GM23338 (cell line): ENCODE data around the gene FBXO15. TPM values are rescaled to one million over a fixed set of nuclear protein-coding genes. Genes with fewer than 3 reads are reported as not detected.

Source experiments
- ATAC-seq: fragments of 200-7000 bp; cut with Tn5 transposase; 3 replicates; pipeline ENCODE4 v1.9.1; 2020
- DNase-seq: peaks from one replicate; pipeline ENCODE4 v3.0.0-alpha.2; 2015; ENCODE audit warnings: low spot score
- H2AFZ ChIP-seq: fragments of 200-600 bp; sonication (generic); 2 replicates; pipeline ENCODE4 v1.8.0; 2016; ENCODE audit warnings: antibody characterized with exemption, mild to moderate bottlenecking, moderate library complexity
- H3F3A ChIP-seq: fragments of 200-600 bp; sonication (generic); replicated peaks from 2 replicates; pipeline ENCODE4 v1.8.0; 2017; ENCODE audit warnings: antibody characterized with exemption, mixed run types, low read depth
- H3K27ac ChIP-seq: fragments of 200-600 bp; sonication (generic); 2 replicates; pipeline ENCODE4 v1.6.1; 2016; ENCODE audit warnings: low read depth
- H3K27me3 ChIP-seq: fragments of 200-600 bp; sonication (generic); 2 replicates; pipeline ENCODE4 v1.8.0; 2016; ENCODE audit warnings: mild to moderate bottlenecking, mixed run types, moderate library complexity; ENCODE audit not compliant: insufficient read depth
- H3K36me3 ChIP-seq: fragments of 200-600 bp; sonication (generic); 2 replicates; pipeline ENCODE4 v1.8.0; 2016; ENCODE audit warnings: mild to moderate bottlenecking; ENCODE audit not compliant: insufficient read depth
- H3K4me1 ChIP-seq: fragments of 200-600 bp; sonication (generic); 2 replicates; pipeline ENCODE4 v1.8.0; 2016; ENCODE audit warnings: mild to moderate bottlenecking, moderate library complexity; ENCODE audit not compliant: insufficient read depth
- H3K4me2 ChIP-seq: fragments of 200-600 bp; sonication (generic); 2 replicates; pipeline ENCODE4 v1.7.1; 2017; ENCODE audit warnings: mixed run types
- H3K4me3 ChIP-seq: fragments of 200-600 bp; sonication (generic); 2 replicates; pipeline ENCODE4 v1.6.1; 2016; ENCODE audit warnings: mixed run types
- H3K79me2 ChIP-seq: fragments of 200-600 bp; sonication (generic); replicated peaks from 2 replicates; pipeline ENCODE4 v1.8.0; 2017; ENCODE audit warnings: mild to moderate bottlenecking; ENCODE audit not compliant: insufficient read depth
- H3K9me2 ChIP-seq: fragments of 200-600 bp; sonication (generic); 2 replicates; pipeline ENCODE4 v1.8.0; 2017; ENCODE audit not compliant: insufficient read depth
- H4K20me1 ChIP-seq: fragments of 200-600 bp; sonication (generic); replicated peaks from 2 replicates; pipeline ENCODE4 v1.8.0; 2017; ENCODE audit warnings: mild to moderate bottlenecking; ENCODE audit not compliant: insufficient read depth
- H3K27ac Mint-ChIP-seq: 2 replicates; pipeline ENCODE4 v1.8.0; 2020; ENCODE audit warnings: inconsistent platforms, mild to moderate bottlenecking, moderate library complexity, mixed read lengths
- H3K27me3 Mint-ChIP-seq: 3 replicates; pipeline ENCODE4 v1.8.0; 2022; ENCODE audit warnings: low read depth, mild to moderate bottlenecking, moderate library complexity, mixed read lengths, inconsistent platforms; ENCODE audit not compliant: insufficient read depth, poor library complexity
- H3K36me3 Mint-ChIP-seq: 3 replicates; pipeline ENCODE4 v1.8.0; 2021; ENCODE audit warnings: low read depth, mild to moderate bottlenecking, inconsistent platforms, moderate library complexity, mixed read lengths
- H3K4me1 Mint-ChIP-seq: 3 replicates; pipeline ENCODE4 v1.8.0; 2020; ENCODE audit warnings: mild to moderate bottlenecking, inconsistent platforms, mixed read lengths
- H3K4me3 Mint-ChIP-seq: 3 replicates; pipeline ENCODE4 v1.8.0; 2021; ENCODE audit warnings: moderate library complexity, mild to moderate bottlenecking, inconsistent platforms, mixed read lengths
- H3K9me3 Mint-ChIP-seq: 3 replicates; pipeline ENCODE4 v1.8.0; 2020; ENCODE audit warnings: moderate library complexity, mild to moderate bottlenecking, inconsistent platforms, mixed read lengths
- CREB1 ChIP-seq: fragments of 250-450 bp; sonication (Bioruptor Pico); IDR thresholded peaks from 2 replicates; pipeline ENCODE4 v1.5.0; 2020; ENCODE audit warnings: low read depth, mild to moderate bottlenecking, moderate library complexity
- EZH2 ChIP-seq: fragments of 200-600 bp; sonication (generic); IDR thresholded peaks from one replicate; pipeline ENCODE4 v1.8.0; 2017; ENCODE audit warnings: antibody characterized with exemption, mild to moderate bottlenecking, low read depth; ENCODE audit not compliant: unreplicated experiment
- EZH2phosphoT487 ChIP-seq: fragments of 200-600 bp; sonication (generic); IDR thresholded peaks from one replicate; pipeline ENCODE4 v1.8.1; 2018; ENCODE audit warnings: antibody characterized with exemption; ENCODE audit not compliant: unreplicated experiment
- JUNB ChIP-seq: IDR thresholded peaks from one replicate; pipeline ENCODE4 v1.6.1; 2016; ENCODE audit warnings: antibody characterized with exemption; ENCODE audit not compliant: unreplicated experiment
- NANOG ChIP-seq: IDR thresholded peaks from 2 replicates; pipeline ENCODE4 v1.6.1; 2016; ENCODE audit warnings: antibody characterized with exemption, borderline replicate concordance
- POLR2AphosphoS5 ChIP-seq: IDR thresholded peaks from 2 replicates; pipeline ENCODE4 v1.6.1; 2016; ENCODE audit warnings: antibody characterized with exemption, low read depth
- STAT1 ChIP-seq: IDR thresholded peaks from one replicate; pipeline ENCODE4 v1.6.1; 2016; ENCODE audit warnings: antibody characterized with exemption; ENCODE audit not compliant: unreplicated experiment
- ZNF114 ChIP-seq: fragments of 250-450 bp; sonication (Bioruptor Pico); IDR thresholded peaks from 2 replicates; pipeline ENCODE4 v1.5.0; 2020; ENCODE audit warnings: mild to moderate bottlenecking, moderate library complexity
- ZNF331 ChIP-seq: fragments of 250-450 bp; sonication (Bioruptor Pico); IDR thresholded peaks from 2 replicates; pipeline ENCODE4 v1.5.0; 2020; ENCODE audit warnings: low read depth, mild to moderate bottlenecking, moderate library complexity
- polyA plus RNA-seq: library from polyadenylated mRNA; unstranded; fragments of >200 nt; fragmentation: Nextera tagmentation; extraction: Ambion mirVana; gene quantifications from 2 replicates; pipeline ENCODE4 v1.2.1, GENCODE V29; 2016
- total RNA-seq: library from RNA; depleted of rRNA; stranded (reverse); fragments of >200 nt; shearing (Covaris generic); gene quantifications from 2 replicates; pipeline ENCODE4 v1.2.3, GENCODE V29; 2014
- TF ChIP-seq, protein P1 (sequence below), 2 experiments: fragments of 200-600 bp in 1 of 2; sonication (generic) in 1 of 2; conservative IDR thresholded peaks; 2 replicates each; pipeline versions ENCODE4 v1.5.1 to v1.6.1; 2016 to 2017; ENCODE audit warnings: antibody characterized with exemption in 2 of 2, low read depth in 2 of 2, mild to moderate bottlenecking in 2 of 2, moderate library complexity in 1 of 2
- TF ChIP-seq, protein P2 (sequence below): fragments of 250-450 bp; sonication (Bioruptor Pico); IDR thresholded peaks from 2 replicates; pipeline ENCODE4 v1.5.0; 2020; ENCODE audit warnings: mild to moderate bottlenecking, moderate library complexity
- TF ChIP-seq, protein P3 (sequence below): IDR thresholded peaks from 2 replicates; pipeline ENCODE4 v1.6.1; 2016; ENCODE audit warnings: antibody characterized with exemption
- TF ChIP-seq, protein P4 (sequence below): IDR thresholded peaks from one replicate; pipeline ENCODE4 v1.6.1; 2018; ENCODE audit warnings: antibody characterized with exemption; ENCODE audit not compliant: unreplicated experiment

Gene FBXO15
- total and polyA plus RNA-seq, 2 experiments from 2014 or later = 0.21 to 0.53 TPM

DNA sequence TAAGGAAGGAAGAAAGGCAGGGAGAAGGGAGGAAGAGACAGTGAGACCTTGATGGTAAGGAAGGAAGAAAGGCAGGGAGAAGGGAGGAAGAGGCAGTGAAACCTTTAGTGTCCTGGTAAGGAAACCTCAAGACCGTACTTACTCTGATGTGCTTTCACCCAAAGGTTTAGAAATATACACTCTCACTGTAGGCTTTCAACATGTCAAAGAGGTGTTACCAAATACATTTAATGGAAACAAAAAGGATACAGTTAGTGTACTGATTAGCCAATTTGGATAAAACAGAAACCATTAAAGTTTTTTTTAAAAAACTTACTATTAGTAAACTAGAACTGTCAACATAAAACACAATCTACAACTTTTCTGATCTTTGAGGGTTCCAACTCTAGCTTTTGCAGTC is 7.1 kb downstream of the FBXO15 start:
- Histone ChIP-seq H3K4me3 (no peak overlapping the region), H3K27me3 (no peaks in the 10 kb centered on the region), H3F3A (no peaks in the 10 kb centered on the region), H3K9me2 (no peaks in the 10 kb centered on the region), H3K4me2 (no peak overlapping the region), H3K27ac (no peak overlapping the region), H2AFZ (no peak overlapping the region), H4K20me1 (no peaks in the 10 kb centered on the region), H3K4me1 (no peaks in the 10 kb centered on the region), H3K79me2 (no peaks in the 10 kb centered on the region), H3K36me3 (no peaks in the 10 kb centered on the region)
- Mint-ChIP-seq H3K27me3 (peaks cover under 1% of the 10 kb centered on the region), H3K9me3 (no peaks in the 10 kb centered on the region), H3K4me3 (no peak overlapping the region), H3K4me1 (peaks cover 10% of the 10 kb centered on the region; the same call in 2 of the 3 replicates), H3K36me3 (no peaks in the 10 kb centered on the region), H3K27ac (no peak overlapping the region)
- DNase-seq (no peak), ATAC-seq (no peak)
- TF ChIP-seq POLR2AphosphoS5 (no peak), NANOG (no peak), JUNB (no peak), ZNF114 (no peak), ZNF331 (CRISPR knock-in tag) (no peak), STAT1 (no peak), EZH2 (no peak), EZH2phosphoT487 (no peak), CREB1 (CRISPR knock-in tag) (no peak)
- TF ChIP-seq, protein P1, sequence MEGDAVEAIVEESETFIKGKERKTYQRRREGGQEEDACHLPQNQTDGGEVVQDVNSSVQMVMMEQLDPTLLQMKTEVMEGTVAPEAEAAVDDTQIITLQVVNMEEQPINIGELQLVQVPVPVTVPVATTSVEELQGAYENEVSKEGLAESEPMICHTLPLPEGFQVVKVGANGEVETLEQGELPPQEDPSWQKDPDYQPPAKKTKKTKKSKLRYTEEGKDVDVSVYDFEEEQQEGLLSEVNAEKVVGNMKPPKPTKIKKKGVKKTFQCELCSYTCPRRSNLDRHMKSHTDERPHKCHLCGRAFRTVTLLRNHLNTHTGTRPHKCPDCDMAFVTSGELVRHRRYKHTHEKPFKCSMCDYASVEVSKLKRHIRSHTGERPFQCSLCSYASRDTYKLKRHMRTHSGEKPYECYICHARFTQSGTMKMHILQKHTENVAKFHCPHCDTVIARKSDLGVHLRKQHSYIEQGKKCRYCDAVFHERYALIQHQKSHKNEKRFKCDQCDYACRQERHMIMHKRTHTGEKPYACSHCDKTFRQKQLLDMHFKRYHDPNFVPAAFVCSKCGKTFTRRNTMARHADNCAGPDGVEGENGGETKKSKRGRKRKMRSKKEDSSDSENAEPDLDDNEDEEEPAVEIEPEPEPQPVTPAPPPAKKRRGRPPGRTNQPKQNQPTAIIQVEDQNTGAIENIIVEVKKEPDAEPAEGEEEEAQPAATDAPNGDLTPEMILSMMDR (conservative IDR thresholded peaks at IDR 0.05; ENCODE audit: low read depth in 2 of 2) = no peak
- TF ChIP-seq, protein P2, sequence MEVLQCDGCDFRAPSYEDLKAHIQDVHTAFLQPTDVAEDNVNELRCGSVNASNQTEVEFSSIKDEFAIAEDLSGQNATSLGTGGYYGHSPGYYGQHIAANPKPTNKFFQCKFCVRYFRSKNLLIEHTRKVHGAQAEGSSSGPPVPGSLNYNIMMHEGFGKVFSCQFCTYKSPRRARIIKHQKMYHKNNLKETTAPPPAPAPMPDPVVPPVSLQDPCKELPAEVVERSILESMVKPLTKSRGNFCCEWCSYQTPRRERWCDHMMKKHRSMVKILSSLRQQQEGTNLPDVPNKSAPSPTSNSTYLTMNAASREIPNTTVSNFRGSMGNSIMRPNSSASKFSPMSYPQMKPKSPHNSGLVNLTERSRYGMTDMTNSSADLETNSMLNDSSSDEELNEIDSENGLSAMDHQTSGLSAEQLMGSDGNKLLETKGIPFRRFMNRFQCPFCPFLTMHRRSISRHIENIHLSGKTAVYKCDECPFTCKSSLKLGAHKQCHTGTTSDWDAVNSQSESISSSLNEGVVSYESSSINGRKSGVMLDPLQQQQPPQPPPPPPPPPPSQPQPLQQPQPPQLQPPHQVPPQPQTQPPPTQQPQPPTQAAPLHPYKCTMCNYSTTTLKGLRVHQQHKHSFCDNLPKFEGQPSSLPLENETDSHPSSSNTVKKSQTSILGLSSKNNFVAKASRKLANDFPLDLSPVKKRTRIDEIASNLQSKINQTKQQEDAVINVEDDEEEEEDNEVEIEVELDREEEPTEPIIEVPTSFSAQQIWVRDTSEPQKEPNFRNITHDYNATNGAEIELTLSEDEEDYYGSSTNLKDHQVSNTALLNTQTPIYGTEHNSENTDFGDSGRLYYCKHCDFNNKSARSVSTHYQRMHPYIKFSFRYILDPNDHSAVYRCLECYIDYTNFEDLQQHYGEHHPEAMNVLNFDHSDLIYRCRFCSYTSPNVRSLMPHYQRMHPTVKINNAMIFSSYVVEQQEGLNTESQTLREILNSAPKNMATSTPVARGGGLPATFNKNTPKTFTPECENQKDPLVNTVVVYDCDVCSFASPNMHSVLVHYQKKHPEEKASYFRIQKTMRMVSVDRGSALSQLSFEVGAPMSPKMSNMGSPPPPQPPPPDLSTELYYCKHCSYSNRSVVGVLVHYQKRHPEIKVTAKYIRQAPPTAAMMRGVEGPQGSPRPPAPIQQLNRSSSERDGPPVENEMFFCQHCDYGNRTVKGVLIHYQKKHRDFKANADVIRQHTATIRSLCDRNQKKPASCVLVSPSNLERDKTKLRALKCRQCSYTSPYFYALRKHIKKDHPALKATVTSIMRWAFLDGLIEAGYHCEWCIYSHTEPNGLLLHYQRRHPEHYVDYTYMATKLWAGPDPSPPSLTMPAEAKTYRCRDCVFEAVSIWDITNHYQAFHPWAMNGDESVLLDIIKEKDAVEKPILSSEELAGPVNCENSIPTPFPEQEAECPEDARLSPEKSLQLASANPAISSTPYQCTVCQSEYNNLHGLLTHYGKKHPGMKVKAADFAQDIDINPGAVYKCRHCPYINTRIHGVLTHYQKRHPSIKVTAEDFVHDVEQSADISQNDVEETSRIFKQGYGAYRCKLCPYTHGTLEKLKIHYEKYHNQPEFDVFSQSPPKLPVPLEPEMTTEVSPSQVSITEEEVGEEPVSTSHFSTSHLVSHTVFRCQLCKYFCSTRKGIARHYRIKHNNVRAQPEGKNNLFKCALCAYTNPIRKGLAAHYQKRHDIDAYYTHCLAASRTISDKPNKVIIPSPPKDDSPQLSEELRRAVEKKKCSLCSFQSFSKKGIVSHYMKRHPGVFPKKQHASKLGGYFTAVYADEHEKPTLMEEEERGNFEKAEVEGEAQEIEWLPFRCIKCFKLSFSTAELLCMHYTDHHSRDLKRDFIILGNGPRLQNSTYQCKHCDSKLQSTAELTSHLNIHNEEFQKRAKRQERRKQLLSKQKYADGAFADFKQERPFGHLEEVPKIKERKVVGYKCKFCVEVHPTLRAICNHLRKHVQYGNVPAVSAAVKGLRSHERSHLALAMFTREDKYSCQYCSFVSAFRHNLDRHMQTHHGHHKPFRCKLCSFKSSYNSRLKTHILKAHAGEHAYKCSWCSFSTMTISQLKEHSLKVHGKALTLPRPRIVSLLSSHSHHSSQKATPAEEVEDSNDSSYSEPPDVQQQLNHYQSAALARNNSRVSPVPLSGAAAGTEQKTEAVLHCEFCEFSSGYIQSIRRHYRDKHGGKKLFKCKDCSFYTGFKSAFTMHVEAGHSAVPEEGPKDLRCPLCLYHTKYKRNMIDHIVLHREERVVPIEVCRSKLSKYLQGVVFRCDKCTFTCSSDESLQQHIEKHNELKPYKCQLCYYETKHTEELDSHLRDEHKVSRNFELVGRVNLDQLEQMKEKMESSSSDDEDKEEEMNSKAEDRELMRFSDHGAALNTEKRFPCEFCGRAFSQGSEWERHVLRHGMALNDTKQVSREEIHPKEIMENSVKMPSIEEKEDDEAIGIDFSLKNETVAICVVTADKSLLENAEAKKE (CRISPR knock-in tag) = no peak
- TF ChIP-seq, protein P3, sequence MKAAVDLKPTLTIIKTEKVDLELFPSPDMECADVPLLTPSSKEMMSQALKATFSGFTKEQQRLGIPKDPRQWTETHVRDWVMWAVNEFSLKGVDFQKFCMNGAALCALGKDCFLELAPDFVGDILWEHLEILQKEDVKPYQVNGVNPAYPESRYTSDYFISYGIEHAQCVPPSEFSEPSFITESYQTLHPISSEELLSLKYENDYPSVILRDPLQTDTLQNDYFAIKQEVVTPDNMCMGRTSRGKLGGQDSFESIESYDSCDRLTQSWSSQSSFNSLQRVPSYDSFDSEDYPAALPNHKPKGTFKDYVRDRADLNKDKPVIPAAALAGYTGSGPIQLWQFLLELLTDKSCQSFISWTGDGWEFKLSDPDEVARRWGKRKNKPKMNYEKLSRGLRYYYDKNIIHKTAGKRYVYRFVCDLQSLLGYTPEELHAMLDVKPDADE = no peak
- TF ChIP-seq, protein P4, sequence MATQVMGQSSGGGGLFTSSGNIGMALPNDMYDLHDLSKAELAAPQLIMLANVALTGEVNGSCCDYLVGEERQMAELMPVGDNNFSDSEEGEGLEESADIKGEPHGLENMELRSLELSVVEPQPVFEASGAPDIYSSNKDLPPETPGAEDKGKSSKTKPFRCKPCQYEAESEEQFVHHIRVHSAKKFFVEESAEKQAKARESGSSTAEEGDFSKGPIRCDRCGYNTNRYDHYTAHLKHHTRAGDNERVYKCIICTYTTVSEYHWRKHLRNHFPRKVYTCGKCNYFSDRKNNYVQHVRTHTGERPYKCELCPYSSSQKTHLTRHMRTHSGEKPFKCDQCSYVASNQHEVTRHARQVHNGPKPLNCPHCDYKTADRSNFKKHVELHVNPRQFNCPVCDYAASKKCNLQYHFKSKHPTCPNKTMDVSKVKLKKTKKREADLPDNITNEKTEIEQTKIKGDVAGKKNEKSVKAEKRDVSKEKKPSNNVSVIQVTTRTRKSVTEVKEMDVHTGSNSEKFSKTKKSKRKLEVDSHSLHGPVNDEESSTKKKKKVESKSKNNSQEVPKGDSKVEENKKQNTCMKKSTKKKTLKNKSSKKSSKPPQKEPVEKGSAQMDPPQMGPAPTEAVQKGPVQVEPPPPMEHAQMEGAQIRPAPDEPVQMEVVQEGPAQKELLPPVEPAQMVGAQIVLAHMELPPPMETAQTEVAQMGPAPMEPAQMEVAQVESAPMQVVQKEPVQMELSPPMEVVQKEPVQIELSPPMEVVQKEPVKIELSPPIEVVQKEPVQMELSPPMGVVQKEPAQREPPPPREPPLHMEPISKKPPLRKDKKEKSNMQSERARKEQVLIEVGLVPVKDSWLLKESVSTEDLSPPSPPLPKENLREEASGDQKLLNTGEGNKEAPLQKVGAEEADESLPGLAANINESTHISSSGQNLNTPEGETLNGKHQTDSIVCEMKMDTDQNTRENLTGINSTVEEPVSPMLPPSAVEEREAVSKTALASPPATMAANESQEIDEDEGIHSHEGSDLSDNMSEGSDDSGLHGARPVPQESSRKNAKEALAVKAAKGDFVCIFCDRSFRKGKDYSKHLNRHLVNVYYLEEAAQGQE = no peak
